Measurements from ENCODE around the gene MTA1.

Gene MTA1

DNA sequence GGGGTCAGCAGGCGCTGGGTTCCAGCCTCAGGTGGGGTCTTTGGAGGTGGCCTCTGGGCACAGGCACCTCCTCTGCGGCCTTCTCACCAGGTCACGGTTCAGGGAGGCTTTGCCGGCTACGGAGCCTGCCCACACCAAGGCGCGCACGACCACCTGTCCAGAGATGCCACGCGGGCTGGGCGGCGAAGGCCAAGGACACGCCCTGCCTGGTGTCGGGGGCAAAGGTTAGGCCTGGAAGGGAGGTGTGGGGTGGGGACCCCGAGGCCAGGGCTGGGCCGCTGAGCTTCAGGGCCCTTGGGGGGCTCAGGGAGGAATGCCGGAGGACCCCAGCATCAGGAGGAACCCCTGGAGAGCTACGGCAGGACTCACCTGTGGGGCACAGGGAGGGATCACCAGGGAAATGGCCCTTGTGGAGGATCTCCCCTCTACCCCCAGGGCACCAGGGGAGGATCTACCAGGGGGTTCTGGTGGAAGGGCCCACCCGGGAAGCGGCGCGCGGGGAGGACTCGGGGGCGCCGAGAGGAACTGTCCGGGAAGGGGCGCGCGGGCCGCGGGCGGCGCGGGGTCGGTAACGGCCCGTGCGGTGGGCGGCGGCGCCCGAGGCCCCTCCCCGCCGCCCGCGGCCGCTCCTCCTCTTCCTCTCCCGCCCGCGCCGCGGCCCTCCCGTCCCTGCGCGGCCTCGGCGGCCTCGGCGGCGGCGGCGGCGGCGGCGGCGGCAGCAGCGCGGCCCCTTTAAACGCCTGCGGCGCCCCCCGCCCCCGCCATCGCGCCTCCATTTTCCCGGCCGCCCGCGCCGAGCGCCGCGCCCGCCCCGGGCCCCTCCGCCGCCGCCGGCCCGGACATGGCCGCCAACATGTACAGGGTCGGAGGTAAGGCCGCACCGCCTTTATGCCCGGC, at the start of gene MTA1:
MTA1 (plus strand) TSS at position 633 of the 897 bp plus-strand sequence; CDS start at position 842, 209 bp downstream.
- DNase-seq = no peak

DNA sequence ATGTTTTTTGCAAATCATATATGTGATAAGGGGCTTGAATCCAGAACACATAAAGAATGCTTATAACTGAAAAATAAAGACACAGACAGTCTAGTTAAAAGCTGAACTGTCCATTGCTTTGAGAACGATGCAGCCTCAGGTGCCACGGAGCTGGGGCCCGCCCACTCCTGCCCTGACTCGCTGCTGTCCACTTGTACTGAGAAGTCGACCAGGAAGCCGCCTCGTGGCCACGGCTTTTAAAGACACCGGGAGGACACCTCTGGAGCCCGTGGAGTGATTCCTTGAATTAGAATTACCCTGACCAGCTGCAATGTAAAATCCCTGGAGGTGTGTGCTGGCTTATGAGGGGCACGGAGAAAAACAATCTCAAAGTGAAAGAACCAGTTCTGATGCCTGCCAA, 45.2 kb upstream of the MTA1 start:
- DNase-seq = peak; percentile 10

DNA sequence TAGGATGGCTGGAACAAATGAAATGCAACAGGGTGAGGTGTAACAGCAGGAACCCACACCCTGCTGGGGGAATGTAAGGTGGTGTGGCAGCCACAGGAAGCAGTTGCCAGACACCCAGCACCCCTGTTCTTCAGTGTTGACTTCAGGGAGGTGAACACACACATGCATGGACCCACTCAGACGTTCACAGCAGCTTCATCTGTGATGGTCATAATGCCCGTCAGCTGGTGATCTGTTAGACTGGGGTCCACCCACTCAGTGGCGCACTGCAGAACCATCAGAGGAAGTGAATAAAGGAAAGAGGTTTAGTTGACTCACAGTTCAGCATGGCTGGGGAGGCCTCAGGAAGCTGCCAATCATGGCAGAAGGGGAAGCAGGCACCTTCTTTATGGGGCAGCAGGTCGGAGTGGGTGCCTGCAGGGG, 44.0 kb upstream of the MTA1 start:
- no peak for DNase-seq

DNA sequence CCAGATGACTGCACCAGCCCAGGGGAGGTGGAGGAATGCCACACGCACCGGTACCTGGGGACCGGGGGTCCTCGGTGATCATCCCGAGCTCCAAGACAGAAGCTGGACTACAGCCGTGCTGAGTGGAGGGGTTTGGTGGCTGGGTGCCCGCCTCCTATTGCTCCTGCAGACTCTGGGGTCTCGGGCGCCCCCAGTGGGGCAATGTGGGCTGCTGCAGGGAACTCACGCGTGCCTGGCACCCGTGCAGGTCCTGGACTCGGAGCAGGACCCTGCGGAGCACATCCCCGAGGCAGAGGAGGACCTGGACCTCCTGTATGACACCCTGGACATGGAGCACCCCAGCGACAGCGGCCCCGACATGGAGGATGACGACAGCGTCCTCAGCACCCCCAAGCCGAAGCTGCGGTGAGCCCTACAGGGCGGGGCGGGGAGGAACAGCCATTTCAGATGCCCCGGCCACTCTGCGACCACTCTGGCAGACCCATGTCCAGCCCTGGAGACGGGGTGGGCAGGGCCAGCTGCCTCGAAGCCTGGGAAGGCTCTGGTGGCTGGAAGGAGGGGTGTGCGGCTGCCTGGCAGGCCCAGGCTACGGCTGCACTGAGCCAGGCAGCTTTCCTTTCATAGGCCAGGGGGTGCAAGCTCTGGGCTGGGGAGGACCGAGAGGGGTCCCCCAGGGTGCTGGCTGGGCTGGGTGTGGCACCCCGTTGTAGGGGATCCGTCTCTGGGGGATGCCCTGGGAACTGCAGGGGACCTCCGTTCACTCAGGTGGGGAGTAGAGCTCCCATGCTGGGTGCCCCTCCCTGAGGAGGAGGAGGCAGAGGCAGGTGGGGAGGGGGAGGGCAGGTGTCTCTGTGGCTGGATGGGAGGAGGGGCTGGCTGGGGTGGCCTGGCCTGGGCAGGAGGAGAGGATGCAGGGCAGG, 42.8 kb upstream of the MTA1 start:
- DNase-seq = no peak

DNA sequence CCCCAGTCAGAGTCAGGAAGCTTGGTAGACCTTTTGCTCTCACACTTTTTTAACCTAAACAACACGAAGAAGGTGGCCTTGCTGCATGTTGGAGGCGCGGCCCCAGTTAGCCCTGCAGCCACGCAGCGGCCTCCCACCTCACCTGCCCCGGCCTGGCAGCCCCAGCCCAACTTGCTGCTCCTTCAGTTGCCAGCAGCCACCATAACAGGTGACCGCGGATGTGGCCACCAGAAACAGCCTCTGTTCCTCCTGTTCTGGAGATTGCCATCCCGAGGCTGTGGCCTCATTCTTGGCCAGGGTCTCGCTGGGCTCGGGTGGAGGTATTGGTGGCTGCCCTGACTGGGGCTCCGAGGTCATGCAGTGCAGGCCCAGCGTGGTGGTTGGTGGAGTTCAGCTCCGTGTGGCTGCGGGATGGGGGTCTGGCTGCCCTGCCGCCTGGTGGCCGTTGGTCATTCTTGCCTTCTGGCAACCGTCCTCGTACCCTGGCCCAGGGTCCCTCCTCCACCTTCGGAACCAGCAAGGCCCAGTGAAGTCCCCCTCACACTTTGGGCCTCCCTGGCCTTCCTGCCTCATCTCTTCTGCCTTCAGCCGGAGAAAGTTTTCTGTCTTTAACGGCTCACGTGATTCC, 42.0 kb upstream of the MTA1 start:
- DNase-seq = no peak

DNA sequence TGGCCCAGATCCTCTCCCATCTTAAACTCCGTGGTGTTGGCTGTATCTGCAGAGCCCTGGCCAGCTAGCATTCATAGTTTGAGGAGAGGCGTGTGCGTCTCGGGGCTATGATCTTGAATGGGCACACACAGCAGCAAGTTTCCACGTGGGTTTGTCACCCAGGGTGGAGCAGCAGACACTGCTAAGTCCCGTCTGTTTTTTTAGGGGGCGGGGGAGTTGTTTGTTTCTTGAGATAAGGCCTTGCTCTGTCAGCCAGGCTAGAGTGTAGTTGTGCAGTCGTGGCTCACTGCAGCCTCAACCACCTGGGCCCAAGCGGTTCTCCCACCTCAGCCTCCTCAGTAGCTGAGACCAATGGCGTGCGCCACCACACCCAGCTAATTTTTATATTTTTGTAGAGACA, 41.4 kb upstream of the MTA1 start:
- DNase-seq = no peak

DNA sequence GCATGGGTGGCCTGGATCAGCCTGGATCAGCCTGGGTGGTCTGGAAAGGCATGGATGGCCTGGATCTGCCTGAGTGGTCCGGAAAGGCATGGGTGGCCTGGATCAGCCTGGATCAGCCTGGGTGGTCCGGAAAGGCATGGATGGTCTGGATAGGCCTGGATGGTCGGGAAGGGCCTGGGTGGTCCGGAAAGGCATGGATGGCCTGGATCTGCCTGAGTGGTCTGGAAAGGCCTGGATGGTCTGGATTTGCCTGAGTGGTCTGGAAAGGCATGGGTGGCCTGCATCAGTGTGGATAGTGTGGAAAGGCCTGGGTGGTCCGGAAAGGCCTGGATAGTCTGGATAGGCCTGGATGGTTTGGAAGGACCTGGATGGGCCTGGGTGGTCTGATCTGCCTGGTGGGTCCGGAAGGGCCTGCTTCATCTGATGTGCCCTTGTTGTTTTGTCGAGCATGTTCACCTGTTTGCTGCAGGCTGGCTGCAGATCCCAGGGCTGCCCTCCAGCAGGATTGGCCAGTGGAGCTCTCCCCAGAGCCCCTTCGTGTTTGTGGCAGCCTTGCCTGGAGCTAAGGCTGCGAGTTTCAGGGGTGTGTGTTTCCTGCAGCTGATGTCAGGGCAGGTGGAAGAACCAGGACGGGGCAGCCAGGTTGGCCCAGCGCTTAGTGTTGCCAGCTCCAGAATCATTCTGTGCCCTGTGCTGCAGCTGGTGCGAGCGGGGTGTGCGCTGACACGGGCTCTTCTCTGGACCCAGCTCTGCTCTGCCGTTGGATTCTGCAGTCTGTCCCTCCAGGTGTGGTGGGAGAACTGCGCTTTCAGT, 40.5 kb upstream of the MTA1 start:
- no peak for DNase-seq

DNA sequence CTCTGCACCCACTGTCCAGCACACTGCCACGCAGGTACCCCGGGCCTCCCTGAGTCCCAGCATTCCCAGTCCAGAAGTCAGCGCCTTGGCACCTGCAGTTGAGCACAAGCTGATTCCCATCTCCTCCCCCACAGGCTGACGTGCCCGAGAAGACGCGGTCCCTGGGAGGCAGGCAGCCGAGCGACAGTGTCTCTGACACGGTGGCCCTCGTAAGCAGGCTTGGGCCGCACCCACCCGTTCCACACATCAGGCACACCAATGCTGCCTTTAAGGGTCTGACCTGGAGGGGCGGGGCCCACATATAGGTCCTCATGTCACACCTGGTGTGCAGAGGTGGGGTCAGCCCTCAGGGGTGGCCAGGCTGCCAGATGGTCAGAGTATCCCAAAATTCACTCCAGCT, 39.7 kb upstream of the MTA1 start:
- DNase-seq = no peak

DNA sequence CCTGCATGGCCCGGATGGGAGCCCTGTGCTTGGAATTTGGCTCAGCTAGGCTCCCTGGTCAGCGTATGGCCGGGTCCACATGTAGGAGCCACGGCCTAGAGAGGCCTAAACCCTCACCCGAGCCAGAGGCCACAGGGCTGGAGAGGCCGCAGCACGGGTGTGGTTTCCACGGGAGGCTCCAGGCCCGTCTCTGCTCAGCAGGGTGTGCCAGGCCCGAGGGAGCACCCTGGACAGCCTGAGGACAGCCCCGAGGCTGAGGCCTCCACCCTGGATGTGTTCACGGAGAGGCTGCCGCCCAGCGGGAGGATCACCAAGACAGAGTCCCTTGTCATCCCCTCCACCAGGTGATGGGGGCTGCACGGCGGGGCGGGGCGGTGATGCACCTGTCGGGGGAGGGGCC, 38.9 kb upstream of the MTA1 start:
- no peak for DNase-seq

DNA sequence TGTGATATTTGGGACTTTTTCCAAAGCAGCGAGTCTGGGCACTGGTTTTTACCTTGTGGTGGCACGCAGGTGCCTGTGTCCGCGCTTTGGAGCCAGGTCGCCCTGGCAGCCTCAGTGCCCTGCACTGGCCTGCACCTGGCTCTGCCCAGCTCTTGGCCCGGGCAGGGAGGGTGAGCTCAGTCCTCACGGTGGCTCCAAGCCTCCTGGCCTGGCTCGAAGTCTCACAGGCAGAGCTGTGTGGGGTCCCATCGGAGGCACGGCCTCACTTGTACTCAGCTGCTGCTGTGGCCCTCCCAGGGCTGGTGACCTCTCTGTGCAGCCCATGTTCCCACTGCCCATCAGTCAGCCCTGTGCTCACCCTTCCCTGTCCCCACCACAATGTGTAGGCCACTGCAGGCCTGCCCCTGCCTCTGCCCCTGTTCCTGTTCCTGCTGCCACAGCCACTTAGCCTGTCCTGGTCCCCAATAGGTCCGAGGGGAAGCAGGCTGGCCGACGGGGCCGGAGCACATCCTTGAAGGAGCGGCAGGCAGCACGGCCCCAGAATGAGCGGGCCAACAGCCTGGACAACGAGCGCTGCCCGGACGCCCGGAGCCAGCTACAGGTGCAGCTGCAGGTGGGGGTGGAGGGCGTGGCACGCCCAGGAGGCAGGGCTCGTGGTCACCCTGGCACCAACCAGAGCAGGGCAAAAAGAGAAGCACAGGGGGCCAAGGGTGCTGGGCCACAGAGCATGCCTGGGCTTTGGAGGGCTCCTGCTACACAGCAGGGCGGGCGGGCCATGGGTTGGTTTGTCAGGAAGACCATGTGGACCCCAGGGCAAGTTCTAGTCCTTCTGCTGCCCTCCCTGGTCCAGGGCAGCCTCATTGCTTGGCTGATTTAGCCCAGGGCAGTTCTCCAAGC, 37.9 kb upstream of the MTA1 start:
- DNase-seq = no peak

DNA sequence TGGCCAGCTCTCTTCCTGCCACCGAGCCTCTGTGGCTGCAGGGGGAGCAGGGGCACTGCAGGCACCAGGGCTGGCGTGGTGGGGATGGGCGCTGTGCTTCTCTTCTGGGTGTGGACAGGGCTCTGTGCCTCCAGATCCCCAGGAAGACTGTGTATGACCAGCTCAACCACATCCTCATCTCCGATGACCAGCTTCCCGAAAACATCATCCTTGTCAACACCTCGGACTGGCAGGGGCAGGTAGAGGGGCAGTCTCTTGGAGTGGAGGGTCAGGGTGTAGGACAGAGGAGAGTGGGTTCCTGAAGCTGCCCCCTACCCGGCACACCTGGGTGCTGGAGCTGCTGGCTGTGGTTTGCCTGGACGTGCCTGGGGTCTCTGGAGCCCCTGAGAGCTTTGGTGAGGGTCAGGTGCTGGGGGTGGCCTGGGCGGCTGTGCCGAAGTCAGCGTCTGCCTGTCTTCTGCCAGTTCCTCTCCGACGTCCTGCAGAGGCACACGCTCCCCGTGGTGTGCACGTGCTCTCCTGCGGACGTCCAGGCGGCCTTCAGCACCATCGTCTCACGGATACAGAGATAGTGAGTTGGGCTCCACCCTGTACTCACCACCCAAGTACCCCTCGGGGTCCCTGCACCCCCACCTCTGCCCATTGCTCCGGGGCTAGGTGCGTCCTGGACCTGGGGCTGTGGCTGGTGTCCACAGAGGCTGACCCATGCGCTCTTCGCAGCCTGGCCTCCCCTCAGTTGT, 37.1 kb upstream of the MTA1 start:
- no peak for DNase-seq

DNA sequence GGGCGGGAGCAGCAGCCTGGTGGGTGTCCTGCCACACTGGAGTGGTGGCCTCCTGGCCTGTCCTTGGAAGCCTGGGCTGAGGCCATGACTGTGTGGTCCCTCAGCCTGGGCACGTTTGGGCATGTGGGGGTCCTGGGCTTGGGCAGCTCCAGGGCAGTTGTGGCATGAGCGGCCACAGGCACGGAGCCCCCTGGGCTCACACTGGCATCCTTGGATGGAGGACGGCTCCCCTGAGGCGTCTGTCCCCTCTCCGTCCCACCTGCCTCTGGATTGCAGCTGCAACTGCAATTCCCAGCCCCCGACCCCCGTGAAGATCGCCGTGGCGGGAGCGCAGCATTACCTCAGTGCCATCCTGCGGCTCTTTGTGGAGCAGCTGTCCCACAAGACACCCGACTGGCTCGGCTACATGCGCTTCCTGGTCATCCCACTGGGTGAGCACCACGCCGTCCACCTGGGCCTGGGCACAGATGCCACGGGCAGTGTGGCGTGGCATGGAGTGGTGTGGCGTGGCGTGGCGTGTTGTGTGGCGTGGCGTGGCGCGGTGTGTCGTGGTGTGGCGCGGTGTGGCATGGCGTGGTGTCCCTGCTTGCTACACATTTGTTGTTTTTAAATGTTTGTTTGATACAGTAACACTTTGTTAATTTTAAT, 36.4 kb upstream of the MTA1 start:
- DNase-seq = no peak

DNA sequence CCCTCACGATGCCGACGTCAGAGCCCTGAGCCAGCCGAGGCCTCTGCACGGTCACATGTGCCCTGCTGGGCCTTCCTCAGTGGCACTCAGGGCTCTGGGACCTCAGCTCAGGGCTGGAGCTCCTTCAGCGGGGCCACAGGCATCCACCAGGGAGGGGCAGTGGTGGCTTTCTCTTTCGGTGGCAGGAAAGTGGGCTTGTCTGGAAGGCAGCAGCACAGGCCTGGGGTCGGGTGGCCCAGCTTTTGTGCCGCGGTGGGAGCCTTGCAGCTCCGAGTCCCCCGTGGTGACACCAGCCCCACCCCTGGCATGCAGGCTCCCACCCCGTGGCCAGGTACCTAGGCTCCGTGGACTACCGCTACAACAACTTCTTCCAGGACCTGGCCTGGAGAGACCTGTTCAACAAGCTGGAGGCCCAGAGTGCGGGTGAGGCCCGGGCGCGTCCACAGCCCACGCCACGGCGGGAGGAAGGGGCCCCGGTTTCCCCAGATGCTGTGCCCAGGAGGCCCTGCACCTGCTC, 35.5 kb upstream of the MTA1 start:
- no peak for DNase-seq

DNA sequence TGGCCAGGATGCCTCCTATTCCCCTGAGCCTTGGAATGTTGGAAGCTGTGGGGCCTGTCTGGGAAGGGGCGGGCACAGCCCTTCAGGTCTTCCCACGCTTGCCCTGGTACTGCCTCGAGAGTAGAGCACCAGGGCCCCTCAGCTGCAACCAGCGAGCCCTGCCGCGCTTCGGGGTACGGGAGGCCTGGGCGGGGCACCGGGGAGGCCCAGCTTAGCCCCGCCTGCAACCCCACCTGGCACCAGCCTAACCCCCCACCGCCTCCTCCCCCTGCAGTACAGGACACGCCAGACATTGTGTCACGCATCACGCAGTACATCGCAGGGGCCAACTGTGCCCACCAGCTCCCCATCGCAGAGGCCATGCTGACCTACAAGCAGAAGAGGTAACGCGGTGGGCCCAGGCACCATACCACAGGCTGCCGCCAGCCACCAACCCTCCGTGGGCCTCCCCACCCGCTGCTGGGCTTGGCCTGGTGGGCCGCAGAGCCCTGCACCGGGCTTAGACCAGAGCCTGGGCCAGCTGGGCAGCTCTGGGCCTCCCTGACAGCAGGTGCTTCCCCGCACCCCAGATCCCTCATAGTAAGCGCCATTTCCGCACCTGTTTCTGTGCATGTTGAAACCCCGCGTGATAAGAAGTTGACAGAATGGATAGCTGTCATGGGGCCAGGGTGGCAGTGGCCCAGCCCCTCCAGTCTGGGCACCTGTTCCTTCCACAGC, 34.9 kb upstream of the MTA1 start:
- DNase-seq = no peak

DNA sequence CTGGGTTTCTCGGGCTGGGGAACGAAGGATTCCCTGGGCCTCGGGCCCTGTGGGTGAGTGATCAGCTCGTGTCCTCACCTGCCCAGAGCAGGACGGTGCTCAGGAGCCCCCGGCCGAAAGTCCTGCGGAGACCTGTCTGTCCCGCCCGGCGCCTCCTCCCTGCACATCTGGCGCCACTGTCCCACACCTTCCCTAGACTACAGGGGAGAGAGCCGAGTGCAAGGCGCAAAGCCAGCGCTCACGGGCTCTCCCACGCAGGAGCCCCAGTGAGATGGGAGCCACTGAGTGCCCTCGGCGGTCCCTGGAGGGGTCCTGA, 34.3 kb upstream of the MTA1 start:
- DNase-seq = no peak

DNA sequence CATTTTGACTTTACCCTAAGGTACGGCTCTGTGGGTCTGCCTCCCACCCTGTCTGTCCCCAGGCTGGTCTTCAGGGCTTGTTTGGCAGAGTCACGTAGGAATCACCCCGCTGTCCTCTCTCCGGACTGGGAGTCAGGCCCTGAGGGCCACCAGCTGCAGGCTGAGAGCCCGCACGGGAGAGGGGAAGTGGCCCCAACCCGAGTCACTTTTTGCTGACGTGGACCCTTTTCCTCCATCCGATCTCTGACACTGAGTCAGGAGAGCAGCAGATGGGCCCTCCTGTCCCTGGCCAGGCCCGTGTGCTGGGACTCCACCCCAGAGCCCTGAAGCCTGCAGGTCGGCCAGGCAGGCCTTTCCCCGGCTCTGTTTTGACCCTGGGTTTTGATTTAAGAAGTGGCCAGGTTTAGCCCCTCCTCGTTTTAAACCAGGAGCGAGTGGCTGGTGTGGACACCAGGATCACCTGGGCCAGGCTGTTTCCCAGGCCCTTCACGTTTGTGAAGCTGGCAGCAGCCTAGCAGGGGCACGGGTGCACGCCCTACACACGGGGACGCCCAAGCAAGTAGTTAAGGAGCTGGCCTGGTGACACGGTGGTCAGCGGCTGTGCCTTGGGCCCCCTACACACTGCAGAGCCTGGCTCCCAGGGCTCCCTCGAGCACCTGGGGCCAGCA, 33.8 kb upstream of the MTA1 start:
- no peak for DNase-seq

DNA sequence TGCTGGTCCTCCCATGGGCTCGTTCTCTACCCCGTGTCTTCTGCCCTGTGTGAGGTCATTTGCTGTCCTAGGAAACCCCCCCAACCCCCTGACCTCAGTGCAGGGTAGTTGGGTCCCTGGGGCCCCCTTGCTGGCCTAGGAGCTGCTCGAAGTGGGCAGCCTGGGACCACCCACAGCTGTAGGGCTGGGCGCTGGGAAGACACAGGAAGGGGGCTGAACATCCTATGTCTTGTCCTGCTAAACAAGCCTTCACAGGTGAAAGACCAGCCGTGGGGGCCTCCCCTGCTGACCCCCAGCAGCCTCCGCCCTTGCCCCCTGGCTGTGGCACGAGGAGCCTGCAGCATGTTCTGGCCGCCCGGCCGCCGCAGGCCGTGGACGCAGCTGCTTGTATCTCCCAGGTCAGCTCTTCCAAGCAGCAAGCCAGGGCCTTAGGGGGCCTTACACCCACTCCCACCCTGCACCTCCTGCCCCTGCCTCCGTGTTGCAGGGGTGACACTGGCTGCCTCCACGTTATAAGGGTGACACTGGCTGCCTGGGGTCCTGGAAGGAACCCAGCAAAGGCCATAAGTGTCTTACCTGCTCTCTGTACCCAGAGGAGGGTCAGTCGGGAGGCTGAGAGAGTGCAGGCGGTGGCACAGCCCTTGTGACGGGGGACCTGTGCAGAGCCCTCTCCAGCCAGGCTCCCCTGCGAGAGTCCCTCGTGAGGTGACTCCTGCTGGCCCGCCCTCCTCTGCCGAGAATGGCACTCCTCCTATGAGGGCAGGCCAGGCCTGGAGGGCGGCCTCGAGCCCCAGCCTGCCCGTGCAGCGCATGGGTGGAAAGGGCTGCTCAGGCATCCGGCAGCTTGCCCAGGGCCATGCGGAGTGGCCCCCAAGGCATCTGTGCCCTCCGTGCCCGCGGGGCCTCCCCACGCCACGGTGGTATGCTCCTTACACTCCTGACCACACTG, 32.8 kb upstream of the MTA1 start:
- no peak for DNase-seq

DNA sequence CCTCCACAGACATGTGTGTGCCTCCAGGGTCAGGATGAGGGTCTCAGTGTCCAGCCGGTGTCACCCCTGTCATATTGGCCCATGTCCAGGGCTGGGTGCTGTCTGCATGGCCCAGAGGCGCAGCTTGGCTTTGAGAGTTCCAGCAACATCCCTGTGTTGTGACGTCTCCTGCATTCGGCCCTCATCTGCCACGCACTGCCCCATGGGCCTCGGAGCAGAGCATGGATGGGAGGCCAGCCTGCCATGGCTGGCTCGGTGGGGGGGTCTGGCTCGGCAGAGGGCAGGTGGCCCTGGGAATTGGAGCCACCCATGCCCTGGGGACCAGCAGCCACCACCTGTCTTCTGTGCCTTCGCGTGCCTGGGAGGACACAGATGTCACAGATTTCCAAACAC, 32.1 kb upstream of the MTA1 start:
- no peak for DNase-seq
